CD4-positive, CD25-positive, alpha-beta regulatory T cell (primary cell): ENCODE results near the gene ZP3. TPM values are rescaled to one million over a fixed set of nuclear protein-coding genes. Genes with fewer than 3 reads are reported as not detected.
"Not testable (repeated sequence)": the region's sequence is repeated elsewhere in the genome, so short reads cannot be mapped to it uniquely, and the experiment has no call there.

Experiments
- ATAC-seq, 2 donors: fragments of 150-1000 bp; cut with Tn5 transposase; one replicate each; pipeline ENCODE4 v1.10.0; 2021; ENCODE audit warnings: low read depth in 2 of 2, moderate number of reproducible peaks in 2 of 2, moderate library complexity in 1 of 2
- DNase-seq, 3 donors: peaks; one replicate each; pipeline versions ENCODE4 v3.0.0 to v3.0.0-alpha.2; 2012 to 2022; ENCODE audit warnings: mixed read lengths in 1 of 3
- H3K27ac ChIP-seq: one replicate; pipeline ENCODE4 v1.7.0; 2013; ENCODE audit warnings: mild to moderate bottlenecking, low read length; ENCODE audit not compliant: insufficient read depth, poor library complexity, severe bottlenecking
- H3K27me3 ChIP-seq: one replicate; pipeline ENCODE4 v1.7.0; 2013; ENCODE audit warnings: low read length; ENCODE audit not compliant: control insufficient read depth, insufficient read depth
- H3K36me3 ChIP-seq: one replicate; pipeline ENCODE4 v1.7.0; 2013; ENCODE audit warnings: mild to moderate bottlenecking, low read length, moderate library complexity; ENCODE audit not compliant: control insufficient read depth, insufficient read depth
- H3K4me1 ChIP-seq: 2 replicates; pipeline ENCODE4 v1.7.0; 2013; ENCODE audit warnings: mild to moderate bottlenecking, low read length; ENCODE audit not compliant: insufficient read depth, control insufficient read depth, poor library complexity, severe bottlenecking
- H3K4me3 ChIP-seq: one replicate; pipeline ENCODE4 v1.7.0; 2013; ENCODE audit warnings: low read depth, mild to moderate bottlenecking, low read length, moderate library complexity
- H3K9me3 ChIP-seq, 2 experiments: 1 replicate in 1 of 2; 2 replicates in 1 of 2; pipeline ENCODE4 v1.7.0; 2013; ENCODE audit warnings: low read length in 2 of 2, mild to moderate bottlenecking in 1 of 2, moderate library complexity in 1 of 2; ENCODE audit not compliant: control insufficient read depth in 2 of 2
- H3K27ac Mint-ChIP-seq, 3 donors: one replicate each; pipeline ENCODE4 v1.8.0; 2020 to 2022; ENCODE audit warnings: mild to moderate bottlenecking in 3 of 3, mixed read lengths in 3 of 3, moderate library complexity in 2 of 3
- H3K27me3 Mint-ChIP-seq: one replicate; pipeline ENCODE4 v1.8.0; 2022; ENCODE audit warnings: mild to moderate bottlenecking, mixed read lengths
- H3K36me3 Mint-ChIP-seq: one replicate; pipeline ENCODE4 v1.8.0; 2020; ENCODE audit warnings: mixed read lengths
- H3K4me1 Mint-ChIP-seq, 4 donors: one replicate each; pipeline ENCODE4 v1.8.0; 2020 to 2022; ENCODE audit warnings: mixed read lengths in 4 of 4, mild to moderate bottlenecking in 1 of 4
- H3K4me3 Mint-ChIP-seq, 4 donors: one replicate each; pipeline ENCODE4 v1.8.0; 2020 to 2022; ENCODE audit warnings: mild to moderate bottlenecking in 4 of 4, mixed read lengths in 4 of 4, moderate library complexity in 3 of 4
- H3K9me3 Mint-ChIP-seq, 7 donors: one replicate each; pipeline ENCODE4 v1.8.0; 2020 to 2022; ENCODE audit warnings: mixed read lengths in 7 of 7, mild to moderate bottlenecking in 3 of 7, moderate library complexity in 2 of 7
- polyA plus RNA-seq, 4 donors: library from polyadenylated mRNA; unstranded; fragments of 300-500 nt; fragmentation: Illumina TruSeq; gene quantifications; one replicate each; pipeline ENCODE4 v1.2.3, GENCODE V29; 2021
- total RNA-seq: library from RNA; stranded (reverse); gene quantifications from one replicate; pipeline ENCODE4 v1.2.3, GENCODE V29; 2022

Gene ZP3
- total and polyA plus RNA-seq, 5 donors from 2014 or later, result 1.6 to 4.4 (median 2.6) TPM

DNA sequence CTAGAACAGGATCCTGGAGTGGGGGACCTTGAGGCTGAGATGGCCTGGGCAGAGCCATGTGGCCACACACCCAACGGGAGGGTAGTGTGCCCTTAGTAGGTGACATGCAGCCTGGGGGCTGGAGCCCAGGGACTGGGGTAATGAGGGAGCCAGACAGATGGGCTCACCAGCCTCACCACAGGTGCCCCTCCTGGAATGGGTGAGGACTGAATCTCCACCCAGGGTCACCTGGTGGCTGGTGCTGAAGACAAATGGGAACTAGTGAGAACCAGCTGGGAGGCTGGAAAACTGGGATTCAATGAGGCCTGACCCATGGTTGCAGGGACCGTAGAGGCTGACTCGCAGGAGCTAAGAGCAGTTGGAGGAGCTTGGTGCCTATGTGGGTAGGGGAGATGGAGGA, 6.1 kb downstream of the ZP3 start:
- H3K27me3 Mint-ChIP-seq, result peaks cover 4% of the 10 kb centered on the region
- no peaks in the 10 kb centered on the region for H3K27me3 ChIP-seq
- no peak for DNase-seq
- H3K9me3 ChIP-seq, result no peaks in the 10 kb centered on the region
- H3K4me1 Mint-ChIP-seq, result no peaks in the 10 kb centered on the region
- no peak overlapping the region for H3K27ac Mint-ChIP-seq
- H3K9me3 Mint-ChIP-seq, result no peaks in the 10 kb centered on the region
- H3K4me3 Mint-ChIP-seq, result no peak overlapping the region
- no peaks in the 10 kb centered on the region for H3K36me3 Mint-ChIP-seq
- ATAC-seq, result no peak
- no peaks in the 10 kb centered on the region for H3K36me3 ChIP-seq
- H3K27ac ChIP-seq, result no peak overlapping the region
- H3K4me1 ChIP-seq, result no peaks in the 10 kb centered on the region
- H3K4me3 ChIP-seq, result no peak overlapping the region

DNA sequence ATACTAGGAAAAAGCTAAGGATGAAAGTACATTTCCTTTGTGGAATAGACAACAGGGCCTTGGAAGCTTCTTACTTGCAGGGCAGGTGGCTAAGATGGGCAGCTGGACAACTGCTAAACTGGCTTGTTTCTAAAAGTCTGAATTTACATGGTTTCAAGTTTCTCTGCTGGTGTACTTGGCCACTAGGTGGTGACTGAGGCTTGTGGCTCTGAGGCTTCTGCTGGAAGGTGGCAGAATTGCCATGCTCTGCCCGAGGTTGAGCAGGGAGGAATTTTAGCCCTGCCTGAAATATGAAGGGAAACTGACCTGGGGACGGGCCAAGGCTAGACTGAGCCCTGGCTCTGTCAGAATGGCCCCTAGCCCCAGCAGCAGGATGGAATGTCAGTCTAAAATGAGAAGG, 13.1 kb downstream of the ZP3 start:
- DNase-seq, result peak; percentile 40 to 83 (median 50)
- not testable (repeated sequence) for H3K27ac Mint-ChIP-seq, H3K4me1 ChIP-seq, H3K27ac ChIP-seq, H3K4me1 Mint-ChIP-seq, H3K9me3 ChIP-seq, H3K36me3 ChIP-seq, H3K27me3 ChIP-seq, H3K4me3 Mint-ChIP-seq, H3K4me3 ChIP-seq, H3K27me3 Mint-ChIP-seq, H3K9me3 Mint-ChIP-seq, H3K36me3 Mint-ChIP-seq
- ATAC-seq, result peak; percentile 48 to 68

DNA sequence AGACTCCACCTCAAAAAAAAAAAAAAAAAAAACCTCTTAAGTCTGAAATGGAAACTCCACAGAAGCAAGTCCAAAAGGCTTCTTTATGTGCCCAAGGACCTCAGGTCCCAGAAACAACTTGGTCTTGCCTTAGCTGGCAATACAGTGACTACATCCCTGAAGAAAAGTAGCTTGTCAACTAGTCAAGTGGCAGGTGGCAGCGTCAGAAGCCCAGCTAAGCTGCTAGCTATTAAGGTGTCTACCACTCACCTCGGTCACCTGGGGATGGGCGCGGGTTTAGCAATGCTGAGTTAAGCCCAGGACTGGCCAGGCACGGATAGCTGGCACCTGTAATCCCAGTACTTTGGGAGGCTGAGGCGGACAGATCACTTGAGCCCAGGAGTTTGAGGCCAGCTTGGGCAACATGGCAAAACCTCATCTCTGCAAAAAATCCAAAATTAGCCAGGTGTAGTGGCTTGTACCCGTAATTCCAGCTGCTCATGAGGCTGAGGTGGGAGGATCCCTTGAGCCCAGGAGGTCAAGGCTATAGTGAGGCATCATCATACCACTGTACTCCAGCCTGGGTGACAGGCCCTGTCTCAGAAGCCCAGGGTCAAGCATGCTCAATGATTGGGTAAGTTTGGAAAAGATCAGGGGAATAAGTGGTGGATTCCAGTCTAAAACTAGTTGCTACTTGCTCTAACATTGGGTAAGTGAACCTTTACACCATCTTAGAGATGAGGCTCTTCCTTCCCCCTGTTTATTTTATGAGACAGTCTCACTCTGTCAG, 14.6 kb downstream of the ZP3 start:
- H3K9me3 ChIP-seq, H3K4me1 Mint-ChIP-seq, ATAC-seq, H3K27me3 ChIP-seq, H3K27ac Mint-ChIP-seq, H3K4me1 ChIP-seq, H3K4me3 Mint-ChIP-seq, DNase-seq, H3K36me3 ChIP-seq, H3K36me3 Mint-ChIP-seq, H3K27ac ChIP-seq, H3K4me3 ChIP-seq, H3K9me3 Mint-ChIP-seq, H3K27me3 Mint-ChIP-seq: not testable (repeated sequence)

DNA sequence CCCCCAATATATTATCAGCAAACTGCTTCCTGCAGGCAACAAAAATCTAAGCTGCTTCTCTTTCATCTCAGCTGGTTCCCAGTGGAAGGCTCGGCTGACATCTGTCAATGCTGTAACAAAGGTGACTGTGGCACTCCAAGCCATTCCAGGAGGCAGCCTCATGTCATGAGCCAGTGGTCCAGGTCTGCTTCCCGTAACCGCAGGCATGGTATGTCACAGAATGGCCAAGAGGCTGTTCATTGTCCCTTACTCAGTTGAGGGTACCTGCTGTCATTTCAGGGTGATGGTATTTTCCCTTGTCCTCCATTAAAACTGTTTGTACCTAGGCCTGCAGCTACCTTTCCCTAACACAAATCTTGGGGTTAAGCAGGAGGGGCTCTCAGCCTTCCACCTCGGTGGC, 15.7 kb downstream of the ZP3 start:
- not testable (repeated sequence) for H3K9me3 ChIP-seq, ATAC-seq, H3K36me3 ChIP-seq, H3K27me3 Mint-ChIP-seq, H3K9me3 Mint-ChIP-seq, H3K36me3 Mint-ChIP-seq, H3K4me1 ChIP-seq, H3K27ac ChIP-seq, H3K27me3 ChIP-seq, H3K4me1 Mint-ChIP-seq, DNase-seq, H3K4me3 Mint-ChIP-seq, H3K4me3 ChIP-seq
- peak overlapping the region in 1 of 3 donors; percentile 31 for H3K27ac Mint-ChIP-seq

DNA sequence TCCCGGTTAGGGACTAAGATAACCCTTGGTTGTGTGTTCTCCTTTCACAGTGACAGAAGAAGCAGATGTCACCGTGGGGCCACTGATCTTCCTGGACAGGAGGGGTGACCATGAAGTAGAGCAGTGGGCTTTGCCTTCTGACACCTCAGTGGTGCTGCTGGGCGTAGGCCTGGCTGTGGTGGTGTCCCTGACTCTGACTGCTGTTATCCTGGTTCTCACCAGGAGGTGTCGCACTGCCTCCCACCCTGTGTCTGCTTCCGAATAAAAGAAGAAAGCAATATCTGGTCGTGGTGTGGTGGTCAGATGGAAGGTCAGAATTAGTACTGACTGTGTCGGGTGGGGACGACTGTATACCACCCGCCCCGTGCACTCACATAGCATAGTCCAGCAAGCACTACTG, 17.0 kb downstream of the ZP3 start:
- not testable (repeated sequence) for H3K4me1 Mint-ChIP-seq, H3K4me3 ChIP-seq, DNase-seq, H3K36me3 Mint-ChIP-seq, H3K27me3 Mint-ChIP-seq, H3K9me3 Mint-ChIP-seq, H3K36me3 ChIP-seq, H3K4me3 Mint-ChIP-seq, H3K4me1 ChIP-seq, H3K9me3 ChIP-seq, H3K27ac Mint-ChIP-seq, H3K27ac ChIP-seq, H3K27me3 ChIP-seq
- peak; percentile 41 to 56 for ATAC-seq

DNA sequence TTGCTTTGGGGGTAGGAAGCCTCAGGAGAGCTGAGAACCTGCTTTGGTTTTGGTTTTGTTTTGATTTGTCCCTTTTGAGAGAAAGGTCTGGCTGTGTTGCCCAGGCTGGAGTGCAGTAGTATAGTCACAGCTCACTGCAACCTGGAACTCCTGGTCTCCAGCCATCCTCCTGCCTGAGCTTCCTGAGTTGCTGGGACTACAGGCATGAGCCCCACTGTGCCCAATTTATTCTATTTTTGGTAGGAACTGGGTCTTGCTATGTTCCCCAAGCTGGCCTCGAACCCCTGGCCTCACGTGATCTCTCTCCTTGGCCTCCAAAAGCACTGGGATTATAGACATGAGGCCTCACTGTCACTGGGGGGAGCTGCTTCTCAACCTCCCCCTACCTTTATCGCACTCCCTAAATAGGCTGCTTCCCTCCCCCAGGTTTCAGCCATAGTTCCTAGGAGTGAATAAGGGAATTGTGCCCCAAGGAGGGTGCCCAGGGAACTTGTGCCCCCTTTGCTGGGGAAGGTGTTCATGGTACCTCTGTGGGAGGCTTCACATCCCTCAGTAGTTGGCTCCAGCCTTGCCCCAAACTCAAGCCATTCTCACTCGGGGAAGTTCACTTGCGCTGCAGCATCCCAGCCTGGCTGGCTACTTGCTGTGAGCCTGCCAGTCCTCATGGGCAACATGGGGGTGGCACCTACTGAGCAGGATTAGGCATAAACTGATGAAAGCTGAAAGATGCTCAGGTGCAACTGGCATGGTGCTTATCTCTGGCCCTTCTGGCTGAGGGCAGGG, 18.1 kb downstream of the ZP3 start:
- H3K9me3 Mint-ChIP-seq, H3K4me1 Mint-ChIP-seq, ATAC-seq, H3K4me3 Mint-ChIP-seq, H3K27ac ChIP-seq, H3K4me1 ChIP-seq, DNase-seq, H3K36me3 Mint-ChIP-seq, H3K4me3 ChIP-seq, H3K27me3 Mint-ChIP-seq, H3K9me3 ChIP-seq, H3K36me3 ChIP-seq, H3K27me3 ChIP-seq, H3K27ac Mint-ChIP-seq: not testable (repeated sequence)

DNA sequence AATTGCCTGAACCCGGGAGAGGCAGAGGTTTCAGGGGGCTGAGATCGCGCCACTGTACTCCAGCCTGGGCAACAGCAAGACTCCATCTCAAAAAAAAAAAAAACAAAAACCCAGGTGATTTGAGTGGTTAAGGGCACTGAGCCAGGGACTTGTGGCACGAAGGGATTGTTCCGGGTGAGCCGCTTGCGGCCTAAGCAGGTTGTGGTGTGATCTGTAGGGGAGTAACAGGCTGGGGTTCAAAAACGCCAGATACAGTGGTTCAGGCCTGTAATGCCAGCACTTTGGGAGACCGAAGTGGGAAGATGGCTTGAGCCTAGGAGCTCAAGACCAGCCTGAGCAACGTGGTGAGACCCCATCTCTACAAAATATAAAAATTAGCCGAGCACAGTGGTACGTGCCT, 19.1 kb downstream of the ZP3 start:
- not testable (repeated sequence) for H3K4me3 Mint-ChIP-seq, H3K4me1 ChIP-seq, H3K4me3 ChIP-seq, H3K4me1 Mint-ChIP-seq, H3K27me3 Mint-ChIP-seq, H3K9me3 Mint-ChIP-seq, H3K36me3 Mint-ChIP-seq, H3K9me3 ChIP-seq, H3K27ac Mint-ChIP-seq, H3K27me3 ChIP-seq, H3K27ac ChIP-seq, H3K36me3 ChIP-seq
- DNase-seq (peak in 1 of 3 donors; percentile 14), ATAC-seq (peak; percentile 12 to 25)

GRCh38 chr7:76445577-76446008, 20.8 kb downstream of the ZP3 start:
- peak overlapping the region; percentile 50 for H3K4me3 ChIP-seq
- not testable (repeated sequence) for H3K9me3 ChIP-seq, H3K4me1 Mint-ChIP-seq, H3K27me3 ChIP-seq, H3K36me3 ChIP-seq, H3K9me3 Mint-ChIP-seq, H3K4me1 ChIP-seq, H3K27me3 Mint-ChIP-seq, H3K4me3 Mint-ChIP-seq, H3K36me3 Mint-ChIP-seq, H3K27ac ChIP-seq
- H3K27ac Mint-ChIP-seq, result peak overlapping the region in 1 of 3 donors; percentile 66
- peak; percentile 86 to 90 for ATAC-seq
- DNase-seq, result peak in 2 of 3 donors; percentile 13 to 66
